ENCODE data around the gene FAM171A1.

FAM171A1 gene

DNA sequence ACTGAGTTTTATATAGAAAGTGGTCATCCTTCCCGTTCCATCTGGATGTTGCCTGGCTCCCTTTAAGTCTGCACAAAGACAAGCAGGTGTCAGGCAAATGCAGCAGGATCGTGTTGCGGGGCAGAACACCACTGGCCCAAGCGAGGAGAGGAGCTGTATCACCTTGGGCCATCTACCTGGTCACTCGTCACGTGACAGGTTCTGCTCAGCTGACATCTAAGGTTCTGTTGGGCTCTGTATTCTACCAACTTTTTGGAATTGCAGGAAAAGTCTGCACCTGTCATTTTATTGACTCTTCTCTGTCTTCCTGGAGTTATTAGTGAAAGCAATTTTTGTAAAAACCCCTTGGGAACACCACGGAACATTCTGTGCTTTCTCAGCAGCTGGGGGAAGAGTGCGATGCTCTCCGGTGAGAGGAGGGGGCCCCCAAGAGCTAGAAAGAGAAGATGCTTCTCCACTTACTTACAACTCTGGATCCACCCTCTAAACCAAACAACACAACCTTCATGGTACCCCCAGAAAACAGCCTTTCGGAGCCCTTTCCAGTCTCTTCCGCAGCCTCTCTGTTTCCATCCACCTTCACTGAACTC, 119.2 kb downstream of the FAM171A1 start:
- H3K4me1 ChIP-seq (ENCODE audit: insufficient read depth, low read length): peaks cover 15% of the 10 kb centered on the region
- no peak overlapping the region for H3K27ac ChIP-seq (ENCODE audit: low read length)

DNA sequence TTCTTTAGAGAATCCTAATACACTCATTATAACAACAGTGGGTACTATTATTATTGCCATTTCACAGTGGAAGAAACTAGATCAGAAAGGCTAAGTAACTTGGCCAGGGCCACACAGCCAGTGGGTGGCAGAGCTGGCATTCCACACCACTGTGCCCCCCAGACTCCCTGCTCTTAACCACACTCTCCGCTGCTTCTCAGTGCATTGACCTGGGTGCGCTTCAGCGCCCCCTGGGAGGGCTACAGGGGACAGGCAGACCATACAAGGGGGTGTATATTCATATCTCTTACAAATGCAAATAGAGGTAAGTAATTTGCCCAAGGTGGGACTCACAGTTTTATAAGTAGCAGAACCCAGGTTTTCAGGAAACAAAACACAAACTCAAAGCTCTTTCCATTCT, 125.6 kb downstream of the FAM171A1 start:
- Histone ChIP-seq H3K27me3 (ENCODE audit: insufficient read depth, low read length) (no peaks in the 10 kb centered on the region), H3K9ac (ENCODE audit: low read depth, low read length) (no peak overlapping the region), H3K4me1 (ENCODE audit: insufficient read depth, low read length) (no peaks in the 10 kb centered on the region), H3K27ac (ENCODE audit: low read length) (no peak overlapping the region), H3K36me3 (ENCODE audit: insufficient read depth, low read depth, low read length) (no peaks in the 10 kb centered on the region), H3K9me3 (ENCODE audit: insufficient read depth, low read depth, low read length) (no peaks in the 10 kb centered on the region), H3K4me3 (ENCODE audit: low read length) (no peak overlapping the region)

More for the DNA sequence above, 119.2 kb downstream of the FAM171A1 start:
- H3K9ac ChIP-seq (ENCODE audit: low read depth, low read length): no peak overlapping the region
- no peaks in the 10 kb centered on the region for H3K9me3 ChIP-seq (ENCODE audit: insufficient read depth, low read depth, low read length)
- no peak overlapping the region for H3K4me3 ChIP-seq (ENCODE audit: low read length)
- no peaks in the 10 kb centered on the region for H3K36me3 ChIP-seq (ENCODE audit: insufficient read depth, low read depth, low read length)
- no peaks in the 10 kb centered on the region for H3K27me3 ChIP-seq (ENCODE audit: insufficient read depth, low read length)

DNA sequence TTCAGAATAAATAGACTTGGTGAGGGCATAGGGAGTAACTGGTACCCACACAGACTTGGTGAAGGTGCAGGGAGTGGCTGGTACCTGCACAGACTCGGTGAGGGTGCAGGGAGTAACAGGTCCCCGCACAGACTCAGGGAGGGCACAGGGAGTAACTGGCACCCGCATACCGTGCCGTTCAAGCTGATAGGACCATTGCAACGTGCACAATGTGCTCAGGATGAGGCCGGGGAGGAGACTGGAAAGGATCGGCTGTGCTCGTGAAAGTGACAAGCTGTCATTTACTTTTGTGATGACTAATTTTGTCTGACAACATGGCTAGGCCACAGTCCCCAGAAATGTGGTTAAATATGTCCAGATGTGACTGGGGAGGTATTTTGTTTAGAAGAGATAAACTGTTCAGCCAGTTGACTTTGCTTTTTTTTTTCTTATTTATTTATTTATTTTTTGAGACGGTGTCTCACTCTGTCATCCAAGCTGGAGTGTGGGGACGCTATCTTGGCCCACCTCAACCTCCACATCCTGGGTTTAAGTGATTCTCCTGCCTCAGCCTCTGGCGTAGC, 126.4 kb downstream of the FAM171A1 start:
- no peaks in the 10 kb centered on the region for H3K4me1 ChIP-seq (ENCODE audit: insufficient read depth, low read length)
- no peaks in the 10 kb centered on the region for H3K36me3 ChIP-seq (ENCODE audit: insufficient read depth, low read depth, low read length)
- no peak overlapping the region for H3K27ac ChIP-seq (ENCODE audit: low read length)

DNA sequence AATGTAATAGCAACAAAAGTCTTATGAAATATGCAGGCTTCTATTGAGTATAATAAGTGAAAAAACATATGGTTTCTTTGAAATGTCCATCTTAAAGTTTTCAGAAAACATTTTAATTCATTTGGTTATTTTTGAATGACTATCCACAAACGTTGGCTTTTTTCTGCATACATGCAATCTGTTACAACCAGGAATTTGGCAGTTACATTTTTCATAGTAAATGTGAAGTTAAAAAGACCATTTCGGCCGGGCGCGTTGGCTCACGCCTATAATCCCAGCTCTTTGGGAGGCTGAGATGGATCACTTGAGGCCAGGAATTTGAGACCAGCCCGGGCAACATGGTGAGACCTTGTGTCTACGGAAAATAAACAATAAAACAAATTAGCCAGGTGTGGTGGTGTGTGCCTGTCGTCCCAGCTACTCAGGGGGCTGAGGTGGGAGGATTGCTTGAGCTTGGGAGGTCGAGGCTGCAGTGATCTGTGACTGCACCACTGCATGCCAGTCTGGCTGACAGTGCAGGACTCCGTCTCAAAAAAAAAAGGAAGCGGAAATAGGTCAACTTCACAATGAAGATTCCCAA, 128.7 kb downstream of the FAM171A1 start:
- Histone ChIP-seq H3K9ac (ENCODE audit: low read depth, low read length) (no peak overlapping the region), H3K4me3 (ENCODE audit: low read length) (no peak overlapping the region), H3K36me3 (ENCODE audit: insufficient read depth, low read depth, low read length) (no peaks in the 10 kb centered on the region), H3K27me3 (ENCODE audit: insufficient read depth, low read length) (no peaks in the 10 kb centered on the region), H3K9me3 (ENCODE audit: insufficient read depth, low read depth, low read length) (no peaks in the 10 kb centered on the region), H3K4me1 (ENCODE audit: insufficient read depth, low read length) (no peaks in the 10 kb centered on the region), H3K27ac (ENCODE audit: low read length) (no peak overlapping the region)

More for the DNA sequence above, 126.4 kb downstream of the FAM171A1 start:
- no peak overlapping the region for H3K9ac ChIP-seq (ENCODE audit: low read depth, low read length)
- H3K9me3 ChIP-seq (ENCODE audit: insufficient read depth, low read depth, low read length): no peaks in the 10 kb centered on the region
- H3K27me3 ChIP-seq (ENCODE audit: insufficient read depth, low read length): no peaks in the 10 kb centered on the region
- H3K4me3 ChIP-seq (ENCODE audit: low read length): no peak overlapping the region

DNA sequence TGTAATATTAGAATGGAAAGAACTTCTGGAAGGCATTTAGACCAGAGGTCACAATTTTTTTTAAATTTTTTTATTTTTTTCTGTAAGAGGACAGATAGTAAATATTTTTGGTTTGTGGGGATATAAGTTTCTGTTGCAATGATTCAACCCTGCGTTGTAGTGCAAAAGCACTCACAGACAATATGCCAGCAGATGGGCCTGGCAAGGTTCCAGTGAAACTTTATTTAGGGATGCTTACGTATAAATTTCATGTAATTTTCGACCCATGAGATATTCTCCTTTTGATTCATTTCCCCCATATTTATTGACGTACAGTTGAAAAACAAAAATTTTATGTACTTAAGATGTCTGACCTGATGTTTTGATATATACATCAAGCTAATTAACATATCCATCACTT, 129.8 kb downstream of the FAM171A1 start:
- Histone ChIP-seq H3K36me3 (ENCODE audit: insufficient read depth, low read depth, low read length) (no peaks in the 10 kb centered on the region), H3K9me3 (ENCODE audit: insufficient read depth, low read depth, low read length) (no peaks in the 10 kb centered on the region), H3K4me3 (ENCODE audit: low read length) (no peak overlapping the region), H3K27me3 (ENCODE audit: insufficient read depth, low read length) (no peaks in the 10 kb centered on the region), H3K4me1 (ENCODE audit: insufficient read depth, low read length) (no peaks in the 10 kb centered on the region), H3K9ac (ENCODE audit: low read depth, low read length) (no peak overlapping the region), H3K27ac (ENCODE audit: low read length) (no peak overlapping the region)

DNA sequence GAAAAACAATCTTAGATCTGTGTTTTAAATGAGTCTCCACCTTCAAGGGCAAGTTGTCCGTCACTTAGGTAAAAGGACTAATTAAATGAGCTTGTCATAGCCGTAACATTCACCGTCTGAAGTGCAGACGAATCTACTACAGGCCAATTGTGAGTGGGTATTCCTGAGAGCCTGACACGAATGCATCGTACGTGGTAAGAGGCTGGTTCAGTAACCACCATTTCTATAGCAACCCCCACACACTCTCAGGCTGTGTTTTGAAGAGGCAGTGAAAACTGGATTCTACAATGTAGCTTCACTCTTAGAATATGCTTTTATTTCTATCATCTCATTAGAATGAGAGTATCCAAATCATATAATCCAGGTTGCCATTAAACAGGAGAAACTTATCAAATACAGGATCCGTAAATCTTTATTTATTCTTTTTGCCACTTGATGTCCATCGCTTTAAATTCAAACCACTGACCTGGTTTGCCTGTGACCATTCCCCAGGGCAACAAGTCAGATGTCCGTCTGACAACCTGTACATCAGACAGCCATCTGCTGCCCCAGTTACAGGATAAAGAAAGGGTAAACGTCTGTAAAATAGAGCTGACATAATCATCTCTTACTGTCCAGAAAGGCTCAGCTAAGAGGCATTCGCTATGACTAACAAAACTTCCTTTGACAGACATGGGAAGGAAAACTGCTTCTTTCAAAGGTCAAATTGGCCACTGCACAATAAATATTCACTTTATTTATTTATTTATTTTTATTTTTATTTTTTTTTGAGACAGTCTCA, 132.3 kb downstream of the FAM171A1 start:
- no peaks in the 10 kb centered on the region for H3K27me3 ChIP-seq (ENCODE audit: insufficient read depth, low read length)
- no peaks in the 10 kb centered on the region for H3K4me1 ChIP-seq (ENCODE audit: insufficient read depth, low read length)
- H3K9ac ChIP-seq (ENCODE audit: low read depth, low read length): no peak overlapping the region
- no peak overlapping the region for H3K4me3 ChIP-seq (ENCODE audit: low read length)
- H3K36me3 ChIP-seq (ENCODE audit: insufficient read depth, low read depth, low read length): no peaks in the 10 kb centered on the region
- no peak overlapping the region for H3K27ac ChIP-seq (ENCODE audit: low read length)
- no peaks in the 10 kb centered on the region for H3K9me3 ChIP-seq (ENCODE audit: insufficient read depth, low read depth, low read length)

DNA sequence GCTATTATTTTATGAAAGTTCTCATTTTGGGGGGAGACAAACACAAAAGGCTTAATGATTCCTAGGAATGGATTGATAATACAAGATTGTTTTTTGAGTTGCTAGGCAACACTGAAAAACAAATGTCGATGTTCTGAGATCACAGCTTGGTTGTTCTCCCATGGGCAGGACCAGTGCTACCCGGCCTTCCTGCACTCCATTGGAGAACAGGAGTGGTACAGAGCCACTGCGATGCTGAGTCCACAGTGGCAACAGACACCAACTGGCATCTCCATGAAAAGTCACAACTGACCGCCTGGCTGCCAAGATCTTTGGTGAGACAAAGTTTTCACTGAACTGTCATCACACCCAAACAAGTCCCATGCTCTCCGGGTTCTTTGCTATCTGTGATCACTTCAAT, 133.7 kb downstream of the FAM171A1 start:
- no peak overlapping the region for H3K9ac ChIP-seq (ENCODE audit: low read depth, low read length)
- no peaks in the 10 kb centered on the region for H3K9me3 ChIP-seq (ENCODE audit: insufficient read depth, low read depth, low read length)
- no peak overlapping the region for H3K27ac ChIP-seq (ENCODE audit: low read length)
- no peaks in the 10 kb centered on the region for H3K27me3 ChIP-seq (ENCODE audit: insufficient read depth, low read length)
- H3K36me3 ChIP-seq (ENCODE audit: insufficient read depth, low read depth, low read length): no peaks in the 10 kb centered on the region
- H3K4me1 ChIP-seq (ENCODE audit: insufficient read depth, low read length): no peaks in the 10 kb centered on the region
- H3K4me3 ChIP-seq (ENCODE audit: low read length): no peak overlapping the region

DNA sequence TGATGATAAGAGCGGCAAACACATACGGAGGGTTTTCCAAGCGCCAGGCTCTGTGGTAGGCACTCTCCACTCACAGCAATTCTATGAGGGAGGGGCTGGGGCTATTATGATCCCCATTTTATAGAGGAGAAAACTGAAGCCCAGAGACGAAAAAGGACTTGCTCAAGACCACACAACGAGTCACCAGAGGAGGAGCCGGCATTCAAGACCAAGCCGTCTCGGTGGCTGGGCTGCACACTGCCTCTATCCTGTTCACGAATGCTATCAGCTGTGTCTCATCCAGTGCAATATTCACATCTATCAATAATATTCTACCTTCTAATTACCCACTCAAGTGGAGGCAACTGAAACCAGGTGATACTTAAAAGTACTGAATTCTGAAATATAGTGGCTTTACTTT, 134.7 kb downstream of the FAM171A1 start:
- Histone ChIP-seq H3K27ac (ENCODE audit: low read length) (no peak overlapping the region), H3K4me3 (ENCODE audit: low read length) (no peak overlapping the region)

DNA sequence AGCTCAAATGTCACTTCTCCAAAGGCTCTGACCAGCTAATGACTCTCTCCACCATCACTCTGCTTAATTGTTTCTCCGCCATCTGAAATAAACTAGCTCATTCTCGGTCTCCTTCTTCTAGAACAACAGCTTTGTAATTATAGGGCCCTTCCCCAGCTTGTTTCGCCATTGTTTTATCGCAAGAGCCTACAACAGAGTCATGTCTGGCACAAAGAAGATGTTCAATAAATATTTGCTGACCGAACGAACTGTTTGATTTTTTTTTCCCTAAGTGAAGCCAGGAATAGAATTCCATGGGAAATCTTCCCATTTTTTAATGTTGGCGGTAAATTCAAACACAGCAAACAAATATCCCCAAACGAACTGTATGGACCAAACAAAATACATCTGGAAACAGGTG, 138.8 kb downstream of the FAM171A1 start:
- no peak overlapping the region for H3K4me3 ChIP-seq (ENCODE audit: low read length)
- no peaks in the 10 kb centered on the region for H3K9me3 ChIP-seq (ENCODE audit: insufficient read depth, low read depth, low read length)
- H3K9ac ChIP-seq (ENCODE audit: low read depth, low read length): no peak overlapping the region
- no peaks in the 10 kb centered on the region for H3K27me3 ChIP-seq (ENCODE audit: insufficient read depth, low read length)
- no peak overlapping the region for H3K27ac ChIP-seq (ENCODE audit: low read length)
- H3K36me3 ChIP-seq (ENCODE audit: insufficient read depth, low read depth, low read length): no peaks in the 10 kb centered on the region
- no peaks in the 10 kb centered on the region for H3K4me1 ChIP-seq (ENCODE audit: insufficient read depth, low read length)

More for the DNA sequence above, 134.7 kb downstream of the FAM171A1 start:
- Histone ChIP-seq H3K9ac (ENCODE audit: low read depth, low read length) (no peak overlapping the region), H3K4me1 (ENCODE audit: insufficient read depth, low read length) (no peaks in the 10 kb centered on the region), H3K9me3 (ENCODE audit: insufficient read depth, low read depth, low read length) (no peaks in the 10 kb centered on the region), H3K36me3 (ENCODE audit: insufficient read depth, low read depth, low read length) (no peaks in the 10 kb centered on the region), H3K27me3 (ENCODE audit: insufficient read depth, low read length) (no peaks in the 10 kb centered on the region)

DNA sequence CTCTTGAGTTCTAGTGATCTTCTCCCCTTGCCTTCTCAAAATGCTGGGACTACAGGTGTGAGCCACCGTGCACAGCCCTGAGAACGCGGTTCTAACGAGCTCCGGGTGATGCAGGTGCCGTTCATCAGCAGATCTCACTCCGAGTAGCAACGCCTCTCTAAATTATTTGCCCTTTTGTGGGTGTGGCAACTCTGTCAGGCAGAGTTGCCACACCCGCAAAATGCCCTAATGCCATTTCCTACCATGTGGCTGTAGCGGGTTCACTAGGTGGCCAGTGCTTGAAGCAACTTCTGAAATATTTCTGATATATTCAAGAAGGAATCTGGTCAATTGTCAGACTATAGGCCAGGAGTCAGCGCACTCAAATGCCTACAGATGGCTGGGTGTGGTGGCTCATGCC, 139.7 kb downstream of the FAM171A1 start:
- H3K4me3 ChIP-seq (ENCODE audit: low read length): no peak overlapping the region

DNA sequence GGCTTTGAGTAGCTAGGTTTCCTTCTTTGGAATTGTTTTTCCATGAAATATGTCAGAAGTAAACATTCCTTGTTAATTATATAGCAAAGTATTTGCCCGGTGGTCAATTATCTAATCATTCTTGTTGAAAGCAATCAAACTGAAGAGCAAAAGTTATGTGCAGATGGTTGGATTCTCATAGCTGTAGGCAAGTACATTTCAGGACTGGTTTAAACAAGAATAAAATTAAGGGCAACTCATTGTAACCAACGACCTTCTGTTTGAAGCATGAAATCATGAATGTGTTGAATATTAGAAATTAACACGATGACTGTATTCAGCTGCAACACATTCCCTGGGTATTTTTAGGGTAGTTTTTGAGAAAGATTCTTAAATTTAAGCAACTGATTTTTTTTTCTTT, 140.8 kb downstream of the FAM171A1 start:
- no peaks in the 10 kb centered on the region for H3K4me1 ChIP-seq (ENCODE audit: insufficient read depth, low read length)
- H3K36me3 ChIP-seq (ENCODE audit: insufficient read depth, low read depth, low read length): no peaks in the 10 kb centered on the region
- H3K9ac ChIP-seq (ENCODE audit: low read depth, low read length): no peak overlapping the region
- no peak overlapping the region for H3K4me3 ChIP-seq (ENCODE audit: low read length)
- no peaks in the 10 kb centered on the region for H3K27me3 ChIP-seq (ENCODE audit: insufficient read depth, low read length)
- H3K27ac ChIP-seq (ENCODE audit: low read length): no peak overlapping the region
- no peaks in the 10 kb centered on the region for H3K9me3 ChIP-seq (ENCODE audit: insufficient read depth, low read depth, low read length)

More for the DNA sequence above, 139.7 kb downstream of the FAM171A1 start:
- Histone ChIP-seq H3K9ac (ENCODE audit: low read depth, low read length) (no peak overlapping the region), H3K9me3 (ENCODE audit: insufficient read depth, low read depth, low read length) (no peaks in the 10 kb centered on the region), H3K27me3 (ENCODE audit: insufficient read depth, low read length) (no peaks in the 10 kb centered on the region), H3K27ac (ENCODE audit: low read length) (no peak overlapping the region), H3K36me3 (ENCODE audit: insufficient read depth, low read depth, low read length) (no peaks in the 10 kb centered on the region), H3K4me1 (ENCODE audit: insufficient read depth, low read length) (no peaks in the 10 kb centered on the region)

DNA sequence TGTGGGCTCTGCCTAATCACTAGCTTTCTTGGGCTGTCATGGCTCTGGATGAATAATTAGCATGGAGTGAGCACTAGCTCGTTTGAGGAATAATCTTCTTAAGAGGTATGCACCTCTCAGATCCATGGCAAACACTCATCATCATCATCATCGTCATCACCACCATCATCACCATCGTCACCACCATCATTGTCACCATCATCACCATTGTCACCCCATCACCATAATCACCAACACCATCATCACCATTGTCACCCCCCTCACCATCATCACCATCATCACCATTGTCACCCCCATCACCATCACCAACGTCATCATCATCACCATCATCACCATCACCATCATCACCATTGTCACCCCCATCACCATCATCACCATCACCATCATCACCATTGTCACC, 141.8 kb downstream of the FAM171A1 start:
- Histone ChIP-seq H3K9me3 (ENCODE audit: insufficient read depth, low read depth, low read length) (no peaks in the 10 kb centered on the region), H3K27ac (ENCODE audit: low read length) (no peak overlapping the region), H3K36me3 (ENCODE audit: insufficient read depth, low read depth, low read length) (no peaks in the 10 kb centered on the region), H3K27me3 (ENCODE audit: insufficient read depth, low read length) (no peaks in the 10 kb centered on the region), H3K4me3 (ENCODE audit: low read length) (no peak overlapping the region), H3K9ac (ENCODE audit: low read depth, low read length) (no peak overlapping the region), H3K4me1 (ENCODE audit: insufficient read depth, low read length) (no peaks in the 10 kb centered on the region)

Measured in iPS-20b (cell line).